ENCODE data around the gene ROBO2. TPM values are rescaled to one million over a fixed set of nuclear protein-coding genes. Genes with fewer than 3 reads are reported as not detected.

The ROBO2 gene
- total RNA-seq, 1 donor from 2014 or later: 22.7 TPM

DNA sequence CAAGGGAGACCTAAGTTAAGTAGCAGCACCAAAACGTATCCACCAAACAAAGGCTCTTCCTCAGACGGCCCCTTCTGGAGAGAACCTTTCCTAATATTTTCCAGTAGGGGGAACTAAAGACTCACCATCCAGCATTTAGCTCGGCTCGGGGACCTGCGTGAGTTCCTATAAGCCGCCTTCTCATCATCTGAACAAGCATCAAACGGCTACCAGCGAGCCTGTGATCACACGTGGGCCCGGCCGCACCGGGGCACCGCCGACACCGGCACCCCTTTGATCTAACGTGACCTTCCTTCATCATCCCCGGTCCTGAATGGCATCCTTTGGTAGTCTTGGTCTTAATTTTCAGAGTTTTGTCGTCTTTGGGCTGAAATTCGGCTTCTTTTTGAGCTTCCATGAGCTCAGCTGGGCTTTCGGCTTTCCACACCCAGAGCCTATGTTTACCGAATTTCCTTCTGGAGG, 1.4 kb upstream of the ROBO2 start:
- H3K4me1 Mint-ChIP-seq (ENCODE audit: unreplicated experiment): peaks cover 10% of the 10 kb centered on the region
- TF ChIP-seq, protein P1, sequence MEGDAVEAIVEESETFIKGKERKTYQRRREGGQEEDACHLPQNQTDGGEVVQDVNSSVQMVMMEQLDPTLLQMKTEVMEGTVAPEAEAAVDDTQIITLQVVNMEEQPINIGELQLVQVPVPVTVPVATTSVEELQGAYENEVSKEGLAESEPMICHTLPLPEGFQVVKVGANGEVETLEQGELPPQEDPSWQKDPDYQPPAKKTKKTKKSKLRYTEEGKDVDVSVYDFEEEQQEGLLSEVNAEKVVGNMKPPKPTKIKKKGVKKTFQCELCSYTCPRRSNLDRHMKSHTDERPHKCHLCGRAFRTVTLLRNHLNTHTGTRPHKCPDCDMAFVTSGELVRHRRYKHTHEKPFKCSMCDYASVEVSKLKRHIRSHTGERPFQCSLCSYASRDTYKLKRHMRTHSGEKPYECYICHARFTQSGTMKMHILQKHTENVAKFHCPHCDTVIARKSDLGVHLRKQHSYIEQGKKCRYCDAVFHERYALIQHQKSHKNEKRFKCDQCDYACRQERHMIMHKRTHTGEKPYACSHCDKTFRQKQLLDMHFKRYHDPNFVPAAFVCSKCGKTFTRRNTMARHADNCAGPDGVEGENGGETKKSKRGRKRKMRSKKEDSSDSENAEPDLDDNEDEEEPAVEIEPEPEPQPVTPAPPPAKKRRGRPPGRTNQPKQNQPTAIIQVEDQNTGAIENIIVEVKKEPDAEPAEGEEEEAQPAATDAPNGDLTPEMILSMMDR (conservative IDR thresholded peaks at IDR 0.05): peak; percentile 86
- peak overlapping the region; percentile 36 for H3K27ac Mint-ChIP-seq
- H3K4me3 Mint-ChIP-seq: peak overlapping the region; percentile 91
- no peaks in the 10 kb centered on the region for H3K9me3 Mint-ChIP-seq
- peaks cover 38% of the 10 kb centered on the region for H3K27me3 Mint-ChIP-seq
- no peaks in the 10 kb centered on the region for H3K36me3 Mint-ChIP-seq
- DNase-seq (ENCODE audit: extremely low spot score, unreplicated experiment): peak; percentile 77

DNA sequence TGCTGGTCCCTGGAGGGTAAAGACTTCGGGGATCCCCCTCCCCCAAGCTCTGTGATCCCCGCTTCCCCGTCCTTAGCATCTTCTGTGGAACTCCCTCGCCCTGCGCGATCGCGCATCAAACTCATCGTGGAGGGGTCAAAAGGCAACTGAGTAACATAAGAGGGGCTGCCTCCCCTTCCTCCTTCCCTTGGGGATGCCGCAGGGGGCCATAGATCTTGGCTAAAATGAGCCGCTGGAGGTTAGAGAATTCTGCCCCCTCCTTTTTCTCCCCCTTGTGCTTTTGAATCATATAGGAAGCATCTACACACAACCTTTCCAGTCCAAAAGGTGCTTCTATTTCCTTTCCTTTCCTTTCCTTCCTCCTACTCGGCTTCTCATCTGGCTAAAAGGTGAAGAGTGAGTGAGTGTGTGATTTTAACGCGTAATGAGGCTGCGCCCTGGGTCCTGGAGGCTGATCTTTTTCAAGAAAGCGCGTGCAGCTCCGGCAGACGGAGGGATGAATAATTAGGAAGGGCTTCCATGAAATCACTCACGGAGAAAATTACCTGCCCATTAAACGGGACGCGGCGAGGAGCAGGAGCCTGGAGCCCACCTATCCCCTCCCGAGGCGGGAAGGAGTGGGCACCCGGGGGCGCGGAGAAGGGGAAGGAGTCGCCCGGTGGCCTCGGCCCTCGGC, 831 bp upstream of the ROBO2 start:
- Mint-ChIP-seq H3K4me3 (peak overlapping the region; percentile 91), H3K27ac (peak overlapping the region; percentile 20), H3K36me3 (no peaks in the 10 kb centered on the region), H3K9me3 (no peaks in the 10 kb centered on the region), H3K4me1 (ENCODE audit: unreplicated experiment) (peaks cover 10% of the 10 kb centered on the region), H3K27me3 (peaks cover 38% of the 10 kb centered on the region)
- DNase-seq (ENCODE audit: extremely low spot score, unreplicated experiment): peak; percentile 67
- TF ChIP-seq, protein P1 (conservative IDR thresholded peaks at IDR 0.05): no peak

DNA sequence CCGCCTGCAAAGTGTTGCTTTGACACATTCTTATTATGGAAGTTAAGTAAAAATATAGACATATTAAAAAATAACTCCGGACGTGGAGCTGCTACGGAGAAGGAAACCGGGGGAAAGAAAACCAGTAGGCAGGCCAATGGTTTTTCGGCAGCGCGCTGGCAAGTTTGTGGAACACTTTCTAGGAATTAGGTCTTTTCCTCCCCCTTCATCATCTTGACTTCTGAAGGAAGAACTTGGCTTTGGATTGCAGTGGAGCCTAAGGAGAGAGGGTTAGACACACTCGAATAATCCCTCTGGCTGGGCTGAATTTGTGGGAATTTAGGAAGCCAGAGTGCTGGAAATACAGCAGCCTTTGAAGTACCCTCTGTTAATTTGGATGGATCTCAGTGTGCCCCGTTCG, 317 bp downstream of the ROBO2 start:
- Mint-ChIP-seq H3K27ac (no peak overlapping the region), H3K9me3 (no peaks in the 10 kb centered on the region), H3K4me1 (ENCODE audit: unreplicated experiment) (peaks cover 10% of the 10 kb centered on the region), H3K36me3 (no peaks in the 10 kb centered on the region), H3K27me3 (peaks cover 38% of the 10 kb centered on the region), H3K4me3 (peak overlapping the region; percentile 85)
- TF ChIP-seq, protein P1 (conservative IDR thresholded peaks at IDR 0.05): no peak
- no peak for DNase-seq (ENCODE audit: extremely low spot score, unreplicated experiment)

DNA sequence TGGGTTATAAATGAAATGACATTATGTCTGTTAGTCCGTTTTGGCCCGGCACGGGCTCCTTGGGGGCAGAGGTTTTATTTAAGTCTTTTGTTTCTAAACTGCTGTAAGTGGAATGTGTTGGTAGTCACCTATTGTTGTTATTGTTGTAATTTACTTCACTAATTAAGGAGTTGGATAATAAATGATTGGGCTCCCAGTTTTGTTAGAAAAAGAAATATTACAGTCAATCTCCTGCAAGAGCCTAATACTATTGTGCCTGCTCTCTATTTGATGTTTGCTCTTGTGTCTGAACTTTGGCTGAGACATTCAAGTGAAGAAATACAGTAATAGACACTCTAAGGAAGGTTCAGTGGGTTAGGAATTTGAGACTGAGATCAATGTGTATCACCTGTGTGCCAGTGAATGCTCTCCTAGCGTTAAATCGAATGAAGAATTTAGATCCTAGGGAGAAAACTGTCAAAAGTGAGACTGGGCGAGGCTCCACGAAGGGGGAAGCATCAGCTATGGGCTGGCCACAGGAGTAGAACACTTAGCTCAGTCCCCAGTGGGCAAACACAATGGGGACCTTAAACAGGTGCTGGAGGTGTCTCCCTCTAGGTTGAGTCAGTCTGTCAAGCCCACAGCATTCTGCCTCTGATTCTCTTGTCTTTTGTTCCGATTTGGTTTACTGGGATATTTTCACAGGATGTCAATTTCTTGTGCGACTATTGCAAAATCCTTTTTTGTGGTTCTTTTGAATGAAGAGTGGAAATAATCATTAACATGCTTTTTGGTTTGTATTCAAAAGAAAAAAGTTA, 1.2 kb downstream of the ROBO2 start:
- no peak for DNase-seq (ENCODE audit: extremely low spot score, unreplicated experiment)
- H3K9me3 Mint-ChIP-seq: peaks cover 8% of the 10 kb centered on the region
- peaks cover 38% of the 10 kb centered on the region for H3K27me3 Mint-ChIP-seq
- peaks cover 10% of the 10 kb centered on the region for H3K4me1 Mint-ChIP-seq (ENCODE audit: unreplicated experiment)
- TF ChIP-seq, protein P1 (conservative IDR thresholded peaks at IDR 0.05): no peak
- no peak overlapping the region for H3K27ac Mint-ChIP-seq
- no peaks in the 10 kb centered on the region for H3K36me3 Mint-ChIP-seq
- peak overlapping the region; percentile 85 for H3K4me3 Mint-ChIP-seq

DNA sequence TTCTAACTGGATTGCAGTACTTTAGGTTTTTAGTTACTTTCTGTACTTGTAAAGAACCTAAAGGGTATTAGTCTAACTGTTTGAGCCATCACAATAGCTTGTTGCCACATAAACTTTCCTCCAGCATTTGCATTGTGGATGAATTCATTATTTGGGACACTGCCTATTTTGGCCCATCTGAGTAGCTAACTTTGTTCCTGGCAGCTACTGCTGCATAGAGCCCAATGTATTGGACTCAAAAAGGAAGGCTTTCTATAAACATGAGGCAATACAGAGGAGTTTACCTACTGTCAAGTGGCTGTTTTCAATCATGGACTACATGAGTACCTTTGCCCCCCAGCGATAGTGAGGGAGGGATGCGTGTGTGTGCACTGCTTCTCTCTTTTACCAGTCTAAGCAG, 1.9 kb downstream of the ROBO2 start:
- H3K4me3 Mint-ChIP-seq: peak overlapping the region; percentile 85

More for the DNA sequence above, 1.9 kb downstream of the ROBO2 start:
- peaks cover 9% of the 10 kb centered on the region for H3K9me3 Mint-ChIP-seq
- no peaks in the 10 kb centered on the region for H3K36me3 Mint-ChIP-seq
- DNase-seq (ENCODE audit: extremely low spot score, unreplicated experiment): no peak
- no peak overlapping the region for H3K27ac Mint-ChIP-seq
- H3K27me3 Mint-ChIP-seq: peaks cover 38% of the 10 kb centered on the region
- TF ChIP-seq, protein P1 (conservative IDR thresholded peaks at IDR 0.05): no peak
- H3K4me1 Mint-ChIP-seq (ENCODE audit: unreplicated experiment): peaks cover 10% of the 10 kb centered on the region

All from type B pancreatic cell (in vitro differentiated cells).